AG09309 (cell line): ENCODE data around the gene NTRK1.
A peak's percentile ranks its signal among the peaks of the same experiment; 100 is the strongest.

ENCODE experiments used
- DNase-seq: peaks from one replicate; pipeline ENCODE4 v3.0.0-alpha.2; 2010; ENCODE audit warnings: low read depth
- H3K4me3 ChIP-seq: 2 replicates; pipeline ENCODE4 v1.5.1; 2011; ENCODE audit warnings: mild to moderate bottlenecking, low read depth, low read length, moderate library complexity; ENCODE audit not compliant: control insufficient read depth
- TF ChIP-seq, protein P1 (sequence below): IDR thresholded peaks from 2 replicates; pipeline ENCODE4 v1.5.1; 2011; ENCODE audit warnings: mild to moderate bottlenecking, low read depth, low read length, inconsistent platforms; ENCODE audit not compliant: insufficient read depth, control insufficient read depth; ENCODE audit errors: missing control alignments

The NTRK1 gene

DNA sequence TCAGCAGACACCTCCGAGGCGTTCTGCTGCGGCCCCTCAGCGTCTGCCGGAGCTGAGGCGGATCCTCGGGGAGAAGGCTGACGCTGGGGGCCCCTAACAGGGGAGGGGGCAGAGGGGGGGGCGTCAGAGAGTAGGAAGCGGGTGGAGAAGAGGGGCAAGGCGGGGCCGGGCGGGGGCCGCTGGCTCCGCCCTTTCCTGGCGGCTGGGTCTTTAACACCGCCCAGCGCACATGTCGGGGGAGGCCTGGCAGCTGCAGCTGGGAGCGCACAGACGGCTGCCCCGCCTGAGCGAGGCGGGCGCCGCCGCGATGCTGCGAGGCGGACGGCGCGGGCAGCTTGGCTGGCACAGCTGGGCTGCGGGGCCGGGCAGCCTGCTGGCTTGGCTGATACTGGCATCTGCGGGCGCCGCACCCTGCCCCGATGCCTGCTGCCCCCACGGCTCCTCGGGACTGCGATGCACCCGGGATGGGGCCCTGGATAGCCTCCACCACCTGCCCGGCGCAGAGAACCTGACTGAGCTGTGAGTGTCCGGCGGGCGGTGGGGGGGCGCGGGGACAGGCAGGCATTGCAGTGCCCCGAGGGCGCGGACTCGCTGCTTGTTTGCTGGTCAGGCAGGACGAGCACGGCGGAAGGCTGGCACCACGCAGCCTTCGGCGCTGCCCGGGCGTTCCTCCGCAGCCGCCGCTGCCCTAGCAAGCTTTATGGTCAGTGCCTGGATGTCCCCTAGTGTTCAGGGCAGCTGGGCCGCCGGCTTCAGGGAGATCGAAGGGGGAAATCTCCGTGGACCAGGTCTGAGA lies at the start of gene NTRK1:
NTRK1 (plus strand) TSS at position 238 of the 796 bp plus-strand sequence; CDS start at position 308, 70 bp downstream.
- peak within 1 kb of the TSS; percentile 42 for H3K4me3 ChIP-seq
- TF ChIP-seq, protein P1, sequence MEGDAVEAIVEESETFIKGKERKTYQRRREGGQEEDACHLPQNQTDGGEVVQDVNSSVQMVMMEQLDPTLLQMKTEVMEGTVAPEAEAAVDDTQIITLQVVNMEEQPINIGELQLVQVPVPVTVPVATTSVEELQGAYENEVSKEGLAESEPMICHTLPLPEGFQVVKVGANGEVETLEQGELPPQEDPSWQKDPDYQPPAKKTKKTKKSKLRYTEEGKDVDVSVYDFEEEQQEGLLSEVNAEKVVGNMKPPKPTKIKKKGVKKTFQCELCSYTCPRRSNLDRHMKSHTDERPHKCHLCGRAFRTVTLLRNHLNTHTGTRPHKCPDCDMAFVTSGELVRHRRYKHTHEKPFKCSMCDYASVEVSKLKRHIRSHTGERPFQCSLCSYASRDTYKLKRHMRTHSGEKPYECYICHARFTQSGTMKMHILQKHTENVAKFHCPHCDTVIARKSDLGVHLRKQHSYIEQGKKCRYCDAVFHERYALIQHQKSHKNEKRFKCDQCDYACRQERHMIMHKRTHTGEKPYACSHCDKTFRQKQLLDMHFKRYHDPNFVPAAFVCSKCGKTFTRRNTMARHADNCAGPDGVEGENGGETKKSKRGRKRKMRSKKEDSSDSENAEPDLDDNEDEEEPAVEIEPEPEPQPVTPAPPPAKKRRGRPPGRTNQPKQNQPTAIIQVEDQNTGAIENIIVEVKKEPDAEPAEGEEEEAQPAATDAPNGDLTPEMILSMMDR: no peak
- DNase-seq: no peak

DNA sequence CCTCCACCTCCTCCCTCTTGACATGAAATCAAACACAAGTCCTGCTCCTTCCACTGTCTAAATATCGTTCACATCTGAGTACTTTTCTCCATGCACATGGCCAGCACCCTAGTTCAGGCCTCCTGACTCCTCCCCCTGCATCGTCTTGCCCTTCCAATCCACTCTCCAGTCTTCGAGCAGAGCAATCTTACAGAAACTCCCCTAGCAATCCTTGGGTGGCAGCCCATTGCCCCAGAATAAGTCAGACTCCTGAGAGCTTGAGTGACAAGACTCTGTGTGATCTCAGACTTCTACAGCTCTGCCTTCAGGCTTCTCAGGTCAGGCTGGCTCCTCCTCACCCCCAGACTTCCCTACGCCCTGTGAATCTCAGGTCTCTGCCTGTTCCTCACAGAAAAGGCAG lies 49.5 kb upstream of the NTRK1 start:
- TF ChIP-seq, protein P1: no peak
- DNase-seq: no peak
- H3K4me3 ChIP-seq: no peak overlapping the region

DNA sequence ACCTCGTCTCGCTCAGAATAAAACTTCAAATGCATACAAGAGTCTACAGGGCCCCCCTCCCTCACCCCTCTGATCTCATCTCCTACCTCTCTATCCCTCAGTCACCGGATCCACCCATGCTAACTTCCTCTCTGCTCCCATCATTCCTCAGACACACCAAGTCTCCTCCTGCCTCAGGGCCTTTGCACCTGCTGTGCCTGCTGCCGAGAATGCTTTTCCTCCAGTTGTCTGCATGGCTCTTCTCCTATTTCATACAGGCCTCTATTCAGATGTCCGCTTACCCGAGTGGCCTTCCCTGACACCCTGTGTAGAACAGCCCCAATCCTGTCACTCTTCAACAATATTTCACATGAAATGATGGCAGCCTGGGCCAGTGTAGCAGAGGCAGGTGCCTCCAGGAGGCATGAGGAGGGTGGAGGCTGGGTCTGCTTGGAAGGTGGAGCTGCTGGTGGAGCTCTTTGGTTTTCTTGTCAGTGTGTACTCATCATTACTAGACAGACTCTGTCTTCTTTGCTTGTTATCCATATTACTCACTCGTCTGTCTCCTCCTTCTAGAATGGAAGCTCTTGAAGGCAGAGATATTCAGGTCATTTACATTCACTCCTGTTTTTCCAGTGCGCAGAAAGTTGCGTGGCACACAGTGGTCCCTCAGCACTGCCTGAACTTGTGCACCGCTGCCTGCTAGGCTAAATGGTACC lies 48.2 kb upstream of the NTRK1 start:
- no peak for DNase-seq
- no peak overlapping the region for H3K4me3 ChIP-seq
- TF ChIP-seq, protein P1: no peak

DNA sequence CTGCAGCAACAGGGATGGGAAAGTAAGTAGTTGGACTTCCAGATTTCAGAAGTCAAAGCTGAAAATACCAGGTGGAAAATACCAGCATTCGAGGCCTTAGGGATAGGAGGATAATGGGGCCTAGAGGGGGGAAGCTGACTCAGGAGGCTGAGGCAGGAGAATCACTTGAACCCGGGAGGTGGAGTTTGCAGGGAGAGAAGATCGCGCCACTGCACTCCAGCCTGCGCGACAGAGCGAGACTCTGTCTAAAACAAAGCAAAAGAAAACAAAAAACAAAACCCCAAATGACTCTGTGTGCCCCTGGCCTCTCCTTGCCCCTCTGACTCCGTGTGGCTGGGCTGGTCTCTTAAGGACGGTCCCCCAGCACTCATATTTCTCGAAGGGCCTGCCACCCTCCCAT lies 47.4 kb upstream of the NTRK1 start:
- TF ChIP-seq, protein P1: no peak
- no peak for DNase-seq
- H3K4me3 ChIP-seq: no peak overlapping the region

DNA sequence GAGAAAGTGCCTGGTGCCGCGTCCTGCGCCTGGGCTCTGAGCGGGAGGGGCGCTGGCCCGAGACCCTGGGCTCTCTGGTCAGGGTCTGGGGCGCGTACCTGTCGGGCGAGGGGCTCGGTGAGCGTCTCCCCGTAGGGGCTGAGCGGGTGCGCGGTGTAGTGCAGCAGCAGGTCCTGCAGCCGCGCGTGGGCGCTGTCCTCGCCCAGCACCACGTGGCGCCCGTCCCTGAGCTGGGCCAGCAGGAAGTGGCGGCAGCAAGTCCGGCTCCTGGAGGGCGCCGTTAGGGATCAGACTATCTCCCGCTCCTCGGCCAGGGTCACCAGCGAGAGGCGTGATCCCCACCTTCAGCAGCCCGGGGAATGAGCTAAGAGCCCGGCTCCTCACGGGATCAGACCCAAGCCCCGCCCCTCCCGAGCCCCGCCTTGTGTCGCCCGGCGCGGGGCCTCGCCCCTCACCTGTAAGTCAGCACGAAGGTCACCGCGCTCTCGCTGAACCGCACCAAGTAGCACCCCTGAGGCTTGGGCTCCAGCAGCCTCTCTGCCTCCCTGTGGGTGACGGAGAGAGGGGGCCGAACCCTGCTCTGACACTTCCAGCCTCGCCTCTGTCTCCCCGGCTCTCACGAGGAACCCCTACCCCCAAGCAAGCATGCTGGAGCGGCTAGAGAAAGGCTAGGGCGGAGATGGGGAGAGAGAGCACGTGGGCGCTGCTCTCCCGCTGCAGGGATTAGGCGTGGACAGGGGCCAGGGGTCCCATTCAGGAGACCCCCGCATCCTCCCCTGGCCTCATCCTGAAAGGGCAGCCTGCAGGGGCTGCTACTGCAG lies 46.7 kb upstream of the NTRK1 start:
- TF ChIP-seq, protein P1: peak; percentile 48
- no peak overlapping the region; the same call in 1 of the 2 replicates for H3K4me3 ChIP-seq
- DNase-seq: no peak

DNA sequence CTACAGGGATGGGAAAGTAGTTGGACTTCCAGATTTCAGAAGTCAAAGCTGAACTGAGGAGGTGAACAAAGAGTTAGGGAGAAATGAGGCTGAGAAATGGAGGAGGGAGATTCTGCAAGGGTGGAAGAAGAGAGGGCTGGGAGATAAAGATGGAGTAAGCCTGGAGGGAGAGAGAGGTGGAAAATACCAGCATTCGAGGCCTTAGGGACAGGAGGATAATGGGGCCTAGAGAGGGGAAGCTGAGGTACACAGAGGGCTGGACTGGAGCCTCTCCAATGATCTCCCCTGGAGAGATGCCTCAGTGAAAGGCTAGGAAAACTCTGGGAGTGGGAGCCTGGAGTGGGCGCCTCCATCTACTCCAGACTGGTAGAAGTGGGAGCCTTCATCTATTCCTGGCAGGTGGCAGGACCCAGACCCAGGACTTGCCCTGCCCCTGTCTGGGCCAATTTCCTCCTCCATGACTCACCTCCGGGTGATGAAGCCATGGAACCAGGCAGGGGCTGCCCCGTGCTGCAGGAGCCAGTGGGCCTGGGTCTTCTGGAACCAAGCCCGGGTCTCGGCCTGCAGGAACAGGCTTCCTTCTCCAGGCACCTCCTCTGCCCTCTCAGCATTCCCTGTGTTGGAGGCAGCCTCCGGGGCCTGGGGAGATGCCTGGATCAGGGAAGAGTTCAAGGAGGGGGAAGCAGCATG lies 45.9 kb upstream of the NTRK1 start:
- TF ChIP-seq, protein P1: no peak
- no peak for DNase-seq
- no peak overlapping the region for H3K4me3 ChIP-seq
